Measurements from ENCODE around the gene OAS3.

- TF ChIP-seq CREB1 (CRISPR knock-in tag; IDR thresholded peaks at IDR 0.05) (no peak), JUN (CRISPR knock-in tag; IDR thresholded peaks at IDR 0.05) (no peak)
Measured at GRCh38 chr12:112929715-112930114, 8.6 kb upstream of the OAS3 start.

Measured in WTC11 (cell line).